ENCODE measurements around the gene NALCN. TPM values are rescaled to one million over a fixed set of nuclear protein-coding genes. Genes with fewer than 3 reads are reported as not detected.
A peak's percentile ranks its signal among the peaks of the same experiment; 100 is the strongest.

The NALCN gene
- polyA plus RNA-seq, 1 donor = 1.2 TPM

- Histone ChIP-seq H3K36me3 (ENCODE audit: control insufficient read depth, insufficient read depth, low read length) (no peaks in the 10 kb centered on the region), H3K4me1 (ENCODE audit: control insufficient read depth, insufficient read depth, low read length) (no peaks in the 10 kb centered on the region), H3K9me3 (ENCODE audit: control insufficient read depth, low read depth, low read length) (no peaks in the 10 kb centered on the region), H3K4me3 (ENCODE audit: low read length) (no peak overlapping the region), H3K27ac (ENCODE audit: low read length) (no peak overlapping the region), H3K27me3 (ENCODE audit: control insufficient read depth, insufficient read depth, low read length) (no peaks in the 10 kb centered on the region)
- WGBS (ENCODE audit: insufficient coverage, low lambda C conversion rate) = 100% methylated on average over 1 of the region's 1 CpG
- DNase-seq = no peak
Measured at GRCh38 chr13:101292711-101293110, 123.6 kb downstream of the NALCN start.

GRCh38 chr13:101291646-101292515 lies 124.4 kb downstream of the NALCN start:
- Histone ChIP-seq H3K9me3 (ENCODE audit: control insufficient read depth, low read depth, low read length) (no peaks in the 10 kb centered on the region), H3K4me1 (ENCODE audit: control insufficient read depth, insufficient read depth, low read length) (no peaks in the 10 kb centered on the region), H3K27ac (ENCODE audit: low read length) (no peak overlapping the region), H3K27me3 (ENCODE audit: control insufficient read depth, insufficient read depth, low read length) (no peaks in the 10 kb centered on the region), H3K4me3 (ENCODE audit: low read length) (no peak overlapping the region), H3K36me3 (ENCODE audit: control insufficient read depth, insufficient read depth, low read length) (no peaks in the 10 kb centered on the region)
- no peak for DNase-seq
- WGBS (ENCODE audit: insufficient coverage, low lambda C conversion rate) = 92% methylated on average over 6 of the region's 10 CpGs

- H3K36me3 ChIP-seq (ENCODE audit: control insufficient read depth, insufficient read depth, low read length) = no peaks in the 10 kb centered on the region
- no peaks in the 10 kb centered on the region for H3K4me1 ChIP-seq (ENCODE audit: control insufficient read depth, insufficient read depth, low read length)
- H3K27me3 ChIP-seq (ENCODE audit: control insufficient read depth, insufficient read depth, low read length) = no peaks in the 10 kb centered on the region
- H3K27ac ChIP-seq (ENCODE audit: low read length) = no peak overlapping the region
- 94% methylated on average over 2 of the region's 2 CpGs for WGBS (ENCODE audit: insufficient coverage, low lambda C conversion rate)
- no peak for DNase-seq
- no peak overlapping the region for H3K4me3 ChIP-seq (ENCODE audit: low read length)
- no peaks in the 10 kb centered on the region for H3K9me3 ChIP-seq (ENCODE audit: control insufficient read depth, low read depth, low read length)
Measured at GRCh38 chr13:101291206-101291605, 125.1 kb downstream of the NALCN start.

- WGBS (ENCODE audit: insufficient coverage, low lambda C conversion rate) = 17% methylated on average over 1 of the region's 5 CpGs
- H3K27ac ChIP-seq (ENCODE audit: low read length) = no peak overlapping the region
- H3K4me1 ChIP-seq (ENCODE audit: control insufficient read depth, insufficient read depth, low read length) = no peaks in the 10 kb centered on the region
- H3K4me3 ChIP-seq (ENCODE audit: low read length) = no peak overlapping the region
- no peaks in the 10 kb centered on the region for H3K9me3 ChIP-seq (ENCODE audit: control insufficient read depth, low read depth, low read length)
- DNase-seq = peak; percentile 6 to 14
- no peaks in the 10 kb centered on the region for H3K27me3 ChIP-seq (ENCODE audit: control insufficient read depth, insufficient read depth, low read length)
- no peaks in the 10 kb centered on the region for H3K36me3 ChIP-seq (ENCODE audit: control insufficient read depth, insufficient read depth, low read length)
Measured at GRCh38 chr13:101289764-101290163, 126.5 kb downstream of the NALCN start.

GRCh38 chr13:101283782-101284181 lies 132.5 kb downstream of the NALCN start:
- Histone ChIP-seq H3K4me3 (ENCODE audit: low read length) (no peak overlapping the region), H3K4me1 (ENCODE audit: control insufficient read depth, insufficient read depth, low read length) (no peaks in the 10 kb centered on the region), H3K27ac (ENCODE audit: low read length) (no peak overlapping the region), H3K36me3 (ENCODE audit: control insufficient read depth, insufficient read depth, low read length) (no peaks in the 10 kb centered on the region), H3K9me3 (ENCODE audit: control insufficient read depth, low read depth, low read length) (no peaks in the 10 kb centered on the region), H3K27me3 (ENCODE audit: control insufficient read depth, insufficient read depth, low read length) (no peaks in the 10 kb centered on the region)
- no CpG with 5 or more reads among the region's 3 CpGs for WGBS (ENCODE audit: insufficient coverage, low lambda C conversion rate)
- no peak for DNase-seq

GRCh38 chr13:101272886-101273285 lies 143.4 kb downstream of the NALCN start:
- H3K9me3 ChIP-seq (ENCODE audit: control insufficient read depth, low read depth, low read length) = no peaks in the 10 kb centered on the region
- H3K4me1 ChIP-seq (ENCODE audit: control insufficient read depth, insufficient read depth, low read length) = no peaks in the 10 kb centered on the region
- H3K27me3 ChIP-seq (ENCODE audit: control insufficient read depth, insufficient read depth, low read length) = no peaks in the 10 kb centered on the region
- H3K4me3 ChIP-seq (ENCODE audit: low read length) = no peak overlapping the region
- H3K36me3 ChIP-seq (ENCODE audit: control insufficient read depth, insufficient read depth, low read length) = no peaks in the 10 kb centered on the region
- no CpG with 5 or more reads among the region's 9 CpGs for WGBS (ENCODE audit: insufficient coverage, low lambda C conversion rate)
- no peak for DNase-seq
- no peak overlapping the region for H3K27ac ChIP-seq (ENCODE audit: low read length)

GRCh38 chr13:101271681-101272245 lies 144.5 kb downstream of the NALCN start:
- Histone ChIP-seq H3K27ac (ENCODE audit: low read length) (no peak overlapping the region), H3K27me3 (ENCODE audit: control insufficient read depth, insufficient read depth, low read length) (no peaks in the 10 kb centered on the region), H3K4me1 (ENCODE audit: control insufficient read depth, insufficient read depth, low read length) (no peaks in the 10 kb centered on the region), H3K4me3 (ENCODE audit: low read length) (no peak overlapping the region), H3K9me3 (ENCODE audit: control insufficient read depth, low read depth, low read length) (no peaks in the 10 kb centered on the region), H3K36me3 (ENCODE audit: control insufficient read depth, insufficient read depth, low read length) (no peaks in the 10 kb centered on the region)
- no peak for DNase-seq
- no CpG with 5 or more reads among the region's 11 CpGs for WGBS (ENCODE audit: insufficient coverage, low lambda C conversion rate)

- H3K4me1 ChIP-seq (ENCODE audit: control insufficient read depth, insufficient read depth, low read length) = no peaks in the 10 kb centered on the region
- H3K9me3 ChIP-seq (ENCODE audit: control insufficient read depth, low read depth, low read length) = no peaks in the 10 kb centered on the region
- H3K36me3 ChIP-seq (ENCODE audit: control insufficient read depth, insufficient read depth, low read length) = no peaks in the 10 kb centered on the region
- no peaks in the 10 kb centered on the region for H3K27me3 ChIP-seq (ENCODE audit: control insufficient read depth, insufficient read depth, low read length)
- H3K4me3 ChIP-seq (ENCODE audit: low read length) = no peak overlapping the region
- DNase-seq = no peak
- no peak overlapping the region for H3K27ac ChIP-seq (ENCODE audit: low read length)
- WGBS (ENCODE audit: insufficient coverage, low lambda C conversion rate) = no CpG with 5 or more reads among the region's 5 CpGs
Measured at GRCh38 chr13:101267656-101268055, 148.7 kb downstream of the NALCN start.

- H3K4me3 ChIP-seq (ENCODE audit: low read length) = no peak overlapping the region
- no peak overlapping the region for H3K27ac ChIP-seq (ENCODE audit: low read length)
- H3K4me1 ChIP-seq (ENCODE audit: control insufficient read depth, insufficient read depth, low read length) = no peaks in the 10 kb centered on the region
- no peaks in the 10 kb centered on the region for H3K36me3 ChIP-seq (ENCODE audit: control insufficient read depth, insufficient read depth, low read length)
- DNase-seq = no peak
- no peaks in the 10 kb centered on the region for H3K9me3 ChIP-seq (ENCODE audit: control insufficient read depth, low read depth, low read length)
- H3K27me3 ChIP-seq (ENCODE audit: control insufficient read depth, insufficient read depth, low read length) = no peaks in the 10 kb centered on the region
- 58% methylated on average over 2 of the region's 3 CpGs for WGBS (ENCODE audit: insufficient coverage, low lambda C conversion rate)
Measured at GRCh38 chr13:101265934-101266333, 150.4 kb downstream of the NALCN start.

GRCh38 chr13:101264931-101265330 lies 151.4 kb downstream of the NALCN start:
- Histone ChIP-seq H3K4me1 (ENCODE audit: control insufficient read depth, insufficient read depth, low read length) (no peaks in the 10 kb centered on the region), H3K27ac (ENCODE audit: low read length) (no peak overlapping the region), H3K36me3 (ENCODE audit: control insufficient read depth, insufficient read depth, low read length) (no peaks in the 10 kb centered on the region), H3K27me3 (ENCODE audit: control insufficient read depth, insufficient read depth, low read length) (no peaks in the 10 kb centered on the region), H3K4me3 (ENCODE audit: low read length) (no peak overlapping the region), H3K9me3 (ENCODE audit: control insufficient read depth, low read depth, low read length) (no peaks in the 10 kb centered on the region)
- no peak for DNase-seq
- WGBS (ENCODE audit: insufficient coverage, low lambda C conversion rate) = no CpG with 5 or more reads among the region's 2 CpGs

- no CpG with 5 or more reads among the region's 2 CpGs for WGBS (ENCODE audit: insufficient coverage, low lambda C conversion rate)
- no peaks in the 10 kb centered on the region for H3K27me3 ChIP-seq (ENCODE audit: control insufficient read depth, insufficient read depth, low read length)
- no peaks in the 10 kb centered on the region for H3K36me3 ChIP-seq (ENCODE audit: control insufficient read depth, insufficient read depth, low read length)
- no peaks in the 10 kb centered on the region for H3K9me3 ChIP-seq (ENCODE audit: control insufficient read depth, low read depth, low read length)
- no peak overlapping the region for H3K27ac ChIP-seq (ENCODE audit: low read length)
- no peak for DNase-seq
- H3K4me1 ChIP-seq (ENCODE audit: control insufficient read depth, insufficient read depth, low read length) = no peaks in the 10 kb centered on the region
- H3K4me3 ChIP-seq (ENCODE audit: low read length) = no peak overlapping the region
Measured at GRCh38 chr13:101262306-101262705, 154.0 kb downstream of the NALCN start.
